Thyroid gland (tissue), 4 donors: ENCODE data around the gene PRR27.

ENCODE experiments used
- CTCF ChIP-seq, 6 experiments: fragments of 200-600 bp in 3 of 6; fragments of 450-650 bp in 3 of 6; sonication (generic) in 3 of 6; IDR thresholded peaks; one replicate each; pipeline ENCODE4 v1.5.1; 2016 to 2019; ENCODE audit warnings: antibody characterized with exemption in 6 of 6, mild to moderate bottlenecking in 2 of 6, inconsistent platforms in 1 of 6, moderate library complexity in 1 of 6
- POLR2A ChIP-seq, 2 donors: fragments of 450-650 bp; IDR thresholded peaks; one replicate each; pipeline ENCODE4 v1.6.1; 2017; ENCODE audit warnings: antibody characterized with exemption in 2 of 2, mild to moderate bottlenecking in 2 of 2, moderate library complexity in 1 of 2

- no peak for TF ChIP-seq CTCF (IDR thresholded peaks at IDR 0.05)
- no peak for TF ChIP-seq POLR2A (IDR thresholded peaks at IDR 0.05)
These were observed 49.6 kb downstream of the PRR27 start for GRCh38 chr4:70203601-70204000.
